ENCODE data around the gene BCL2L13.

DNA sequence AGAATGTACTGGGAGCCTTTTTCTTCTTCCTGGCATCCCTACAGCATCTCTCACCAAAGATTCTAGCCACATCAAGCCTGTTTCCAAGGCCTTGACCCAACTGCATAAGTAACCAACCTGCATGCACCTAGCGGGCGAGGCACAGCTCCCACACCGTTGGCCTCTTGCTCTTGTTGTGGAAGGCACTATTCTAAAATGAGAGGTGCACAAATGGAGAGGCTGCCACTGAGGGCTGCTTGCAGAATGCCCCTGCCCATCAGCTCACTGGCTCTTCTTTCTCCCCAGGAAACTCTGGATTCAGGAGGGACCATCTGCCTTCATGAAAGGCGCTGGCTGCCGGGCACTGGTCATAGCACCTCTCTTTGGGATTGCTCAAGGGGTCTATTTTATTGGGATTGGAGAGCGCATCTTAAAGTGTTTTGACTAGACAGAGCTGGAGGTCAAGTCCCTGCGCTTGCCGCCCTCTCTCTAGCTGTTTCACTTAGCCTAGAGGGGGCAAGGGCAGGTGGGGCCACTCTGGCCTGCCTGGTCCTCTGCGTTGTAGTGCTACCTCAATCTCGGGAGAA is 48.7 kb upstream of the BCL2L13 start:
- TF ChIP-seq POLR2A (IDR thresholded peaks at IDR 0.05) (no peak), EP300 (IDR thresholded peaks at IDR 0.05) (no peak), POLR2AphosphoS5 (IDR thresholded peaks at IDR 0.05) (no peak)
- TF ChIP-seq, protein P1, sequence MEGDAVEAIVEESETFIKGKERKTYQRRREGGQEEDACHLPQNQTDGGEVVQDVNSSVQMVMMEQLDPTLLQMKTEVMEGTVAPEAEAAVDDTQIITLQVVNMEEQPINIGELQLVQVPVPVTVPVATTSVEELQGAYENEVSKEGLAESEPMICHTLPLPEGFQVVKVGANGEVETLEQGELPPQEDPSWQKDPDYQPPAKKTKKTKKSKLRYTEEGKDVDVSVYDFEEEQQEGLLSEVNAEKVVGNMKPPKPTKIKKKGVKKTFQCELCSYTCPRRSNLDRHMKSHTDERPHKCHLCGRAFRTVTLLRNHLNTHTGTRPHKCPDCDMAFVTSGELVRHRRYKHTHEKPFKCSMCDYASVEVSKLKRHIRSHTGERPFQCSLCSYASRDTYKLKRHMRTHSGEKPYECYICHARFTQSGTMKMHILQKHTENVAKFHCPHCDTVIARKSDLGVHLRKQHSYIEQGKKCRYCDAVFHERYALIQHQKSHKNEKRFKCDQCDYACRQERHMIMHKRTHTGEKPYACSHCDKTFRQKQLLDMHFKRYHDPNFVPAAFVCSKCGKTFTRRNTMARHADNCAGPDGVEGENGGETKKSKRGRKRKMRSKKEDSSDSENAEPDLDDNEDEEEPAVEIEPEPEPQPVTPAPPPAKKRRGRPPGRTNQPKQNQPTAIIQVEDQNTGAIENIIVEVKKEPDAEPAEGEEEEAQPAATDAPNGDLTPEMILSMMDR (IDR thresholded peaks at IDR 0.05): no peak
